ENCODE measurements around the gene GAS6. TPM values are rescaled to one million over a fixed set of nuclear protein-coding genes. Genes with fewer than 3 reads are reported as not detected.

Gene GAS6
- total and polyA plus RNA-seq, 2 donors (not counting 1 experiment from before 2014, with no cell fraction given), result 0.25 to 0.78 TPM

DNA sequence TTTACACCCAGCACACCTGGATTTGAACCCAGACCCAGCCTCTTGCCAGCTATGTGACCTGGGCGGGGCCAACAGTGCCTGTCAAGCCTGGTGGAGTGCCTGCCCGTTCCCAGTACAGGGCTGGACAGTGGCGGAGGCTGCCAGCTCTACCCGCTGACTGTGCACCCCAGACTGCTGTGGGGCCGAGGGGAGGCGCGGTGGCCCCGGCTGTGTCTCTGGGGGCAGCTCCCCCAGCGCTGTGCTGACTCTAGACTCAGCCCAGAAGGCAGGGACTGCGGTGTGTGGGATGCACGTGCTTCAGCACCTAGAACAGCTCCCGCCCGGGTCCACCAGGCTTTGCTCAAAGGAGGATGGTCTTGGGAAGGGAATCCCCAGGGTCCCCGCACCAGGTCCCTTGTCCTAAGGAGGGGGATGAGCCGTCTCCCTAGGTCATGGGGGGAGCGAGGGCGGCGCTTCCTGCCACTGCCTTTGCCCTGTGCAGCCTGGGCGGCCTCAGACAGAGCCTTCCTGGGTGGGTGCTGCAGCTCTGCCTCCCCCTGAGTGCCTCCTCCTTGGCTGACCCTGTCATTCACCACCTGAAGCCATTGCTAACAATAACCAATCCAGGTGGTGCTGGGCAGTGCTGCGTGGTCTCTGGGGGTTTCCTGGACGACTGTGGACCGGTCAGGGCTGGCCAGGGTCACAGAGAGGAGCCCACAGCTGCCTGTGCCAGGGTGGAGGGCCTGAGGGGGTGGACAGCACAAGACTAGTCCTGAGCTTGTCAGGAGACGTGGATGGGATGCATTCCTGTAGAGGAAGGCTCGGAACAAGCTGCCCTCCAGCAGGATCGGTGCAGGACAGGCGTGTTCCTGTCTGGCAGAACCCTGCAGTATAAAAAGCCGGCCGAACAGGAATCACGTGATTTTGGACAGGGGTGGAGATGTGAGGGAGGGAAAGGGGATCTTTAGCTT is 86.3 kb downstream of the GAS6 start:
- no peak overlapping the region for H3K9ac ChIP-seq (ENCODE audit: low read length)
- no peak for TF ChIP-seq EZH2 (IDR thresholded peaks at IDR 0.05; ENCODE audit: borderline replicate concordance, insufficient read depth, low read depth, low read length, poor library complexity, severe bottlenecking)
- no peak for TF ChIP-seq CTCF (IDR thresholded peaks at IDR 0.05)
- ATAC-seq (ENCODE audit: low read depth) (no peak), DNase-seq (no peak)
- no peak overlapping the region for H3K4me2 ChIP-seq (replicated peaks; ENCODE audit: low read depth, low read length, poor library complexity, severe bottlenecking)
- no peaks in the 10 kb centered on the region for H3K79me2 ChIP-seq (ENCODE audit: control insufficient read depth, insufficient read depth, low read length)
- H3K27ac ChIP-seq (ENCODE audit: low read length in 2 of 2), result no peak overlapping the region
- H3K4me1 Mint-ChIP-seq, result no peaks in the 10 kb centered on the region
- no peak overlapping the region for H3K27ac Mint-ChIP-seq
- ChIA-PET CTCF (no interaction called here), POLR2A (interaction anchor here (1.4 kb wide), 1 partner anchor 18 kb away, joined by 3 read pairs; the partner anchor contains the start of gene TMEM255B)
- H3K9me3 ChIP-seq (ENCODE audit: control extremely low read depth in 1 of 3, control insufficient read depth in 2 of 3, insufficient read depth in 1 of 3, low read length in 2 of 3), result peaks cover 0 to 19% (median 0%) of the 10 kb centered on the region in 3 donors
- no peaks in the 10 kb centered on the region for H4K20me1 ChIP-seq (ENCODE audit: control insufficient read depth, insufficient read depth, low read length, poor library complexity, severe bottlenecking)
- H3K4me3 ChIP-seq (ENCODE audit: control extremely low read depth in 1 of 5, extremely low read depth in 1 of 5, insufficient read depth in 1 of 5, low read depth in 2 of 5, low read length in 4 of 5), result no peak overlapping the region
- H3K27me3 ChIP-seq (replicated peaks in 1 of 4; ENCODE audit: control extremely low read depth in 1 of 4, control insufficient read depth in 3 of 4, insufficient read depth in 4 of 4, low read length in 3 of 4), result peaks cover 0 to 15% (median 4%) of the 10 kb centered on the region in 4 experiments
- no peaks in the 10 kb centered on the region for H3K36me3 ChIP-seq (replicated peaks in 1 of 2; ENCODE audit: control extremely low read depth in 1 of 2, control insufficient read depth in 1 of 2, extremely low read depth in 1 of 2, insufficient read depth in 2 of 2, low read length in 1 of 2)
- H3K4me1 ChIP-seq (ENCODE audit: control insufficient read depth in 2 of 2, insufficient read depth in 2 of 2, low read length in 2 of 2), result no peaks in the 10 kb centered on the region
- H3K4me3 Mint-ChIP-seq, result no peak overlapping the region
- 41% methylated on average over 29 of the region's 29 CpGs for WGBS (ENCODE audit: insufficient coverage)
- peaks cover 28% of the 10 kb centered on the region for H3K27me3 Mint-ChIP-seq
- no peaks in the 10 kb centered on the region for H3K9me3 Mint-ChIP-seq (ENCODE audit: insufficient read depth)
- no peak overlapping the region for H2AFZ ChIP-seq (ENCODE audit: insufficient read depth, low read depth, low read length, poor library complexity, severe bottlenecking)
- intact Hi-C loops (cut with micrococcal nuclease), result no loop called here
